ENCODE measurements around the gene CYP2W1.
"Not testable (repeated sequence)": the region's sequence is repeated elsewhere in the genome, so short reads cannot be mapped to it uniquely, and the experiment has no call there.

Gene CYP2W1

DNA sequence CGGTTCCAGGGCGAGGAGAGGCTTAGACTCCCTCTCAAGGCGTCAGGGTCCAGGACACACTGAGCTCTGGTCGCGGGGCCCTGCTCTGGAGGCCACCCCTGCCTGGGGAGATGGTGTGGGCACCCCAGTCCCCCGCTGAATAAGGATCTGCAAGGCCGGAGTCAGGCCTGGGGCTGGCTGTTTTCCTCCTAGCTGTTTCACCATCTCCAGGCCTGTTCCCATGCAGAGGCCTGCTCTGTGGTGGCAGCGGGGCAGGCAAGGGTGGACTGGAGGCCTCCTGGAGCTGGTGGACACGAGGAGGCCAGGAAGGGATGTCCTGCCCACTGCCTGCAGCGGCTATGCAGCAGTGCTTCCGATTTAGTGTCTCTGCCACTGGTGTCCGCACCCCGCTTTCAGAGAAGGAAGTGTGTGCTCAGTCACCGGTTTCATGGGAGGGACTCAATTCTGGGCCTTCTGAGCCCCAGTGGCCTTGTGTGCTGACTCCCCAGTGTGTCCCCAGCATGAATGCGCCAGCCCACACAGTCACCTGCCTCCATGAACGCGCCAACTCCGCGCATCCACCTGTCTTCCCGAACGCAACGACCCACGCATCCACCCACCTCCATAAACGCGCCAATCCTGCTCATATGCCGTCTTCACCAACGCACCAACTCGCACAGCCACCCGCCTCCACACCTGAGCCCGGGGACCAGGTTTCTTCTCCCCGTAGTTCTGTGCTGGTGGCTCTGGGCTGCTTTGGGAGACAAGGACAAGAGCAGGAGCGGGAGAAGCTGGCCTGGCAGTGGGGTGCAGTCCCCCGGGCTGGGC is 46.9 kb downstream of the CYP2W1 start:
- no peak for DNase-seq

DNA sequence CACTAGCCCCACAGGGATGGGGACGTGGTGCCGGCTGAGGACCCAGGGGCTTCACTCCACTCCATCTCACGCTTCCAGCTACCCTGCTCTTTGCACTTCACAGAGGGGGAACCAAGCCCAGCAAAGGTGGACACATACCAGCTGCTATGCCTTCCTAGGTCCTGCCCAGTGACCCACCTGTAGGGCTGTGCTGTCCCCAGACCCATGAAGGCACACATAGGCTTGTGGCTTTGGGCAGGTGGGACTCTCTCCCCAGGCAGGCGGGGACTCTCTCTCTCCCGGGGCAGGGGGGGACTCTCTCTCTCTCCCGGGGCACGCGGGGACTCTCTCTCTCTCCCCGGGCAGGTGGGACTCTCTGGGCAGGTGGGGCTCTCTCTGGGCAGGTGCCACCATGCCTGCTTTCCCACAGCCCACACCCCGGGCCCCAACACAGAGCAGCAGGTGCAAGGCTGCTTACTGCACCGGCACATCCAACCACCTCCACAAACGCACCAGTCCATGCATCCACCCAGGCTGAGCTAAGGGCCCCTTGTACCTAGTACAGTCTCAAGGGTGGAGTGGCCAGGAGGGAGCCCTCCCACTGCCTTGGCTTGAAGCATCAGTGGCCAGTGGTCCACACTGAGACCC is 47.6 kb downstream of the CYP2W1 start:
- DNase-seq, result no peak

DNA sequence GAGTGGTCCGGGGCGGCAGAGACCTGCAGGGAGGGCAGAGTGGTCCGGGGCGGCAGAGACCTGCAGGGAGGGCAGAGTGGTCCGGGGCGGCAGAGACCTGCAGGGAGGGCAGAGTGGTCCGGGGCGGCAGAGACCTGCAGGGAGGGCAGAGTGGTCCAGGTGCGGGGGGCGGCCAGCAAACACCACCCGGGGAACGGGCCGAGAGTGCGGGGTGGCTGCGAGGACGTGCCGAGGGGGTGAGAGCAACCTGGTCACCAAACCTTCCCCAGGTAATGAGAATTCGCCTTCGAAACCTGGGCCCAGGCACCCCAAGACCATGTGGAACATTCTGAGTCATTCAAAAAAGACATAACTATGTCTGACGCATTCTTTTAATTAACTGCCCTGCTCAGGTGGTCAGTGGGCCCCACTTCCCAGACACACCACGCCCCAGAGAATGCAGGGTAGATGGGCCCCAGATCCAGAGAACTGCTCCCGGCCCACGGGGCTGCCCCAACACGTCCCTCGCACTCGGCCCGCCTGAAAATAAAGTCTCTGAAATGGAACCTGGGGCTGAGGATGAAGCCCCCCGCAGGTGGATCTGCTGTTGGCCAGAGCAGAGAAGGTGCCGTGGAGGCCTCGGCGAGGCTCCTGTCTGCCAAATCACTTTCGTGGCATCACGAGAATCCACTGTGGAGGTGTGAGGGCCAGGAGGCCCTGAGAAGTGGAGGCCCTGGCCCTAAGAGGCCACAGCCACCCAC is 48.9 kb downstream of the CYP2W1 start:
- DNase-seq, result no peak

DNA sequence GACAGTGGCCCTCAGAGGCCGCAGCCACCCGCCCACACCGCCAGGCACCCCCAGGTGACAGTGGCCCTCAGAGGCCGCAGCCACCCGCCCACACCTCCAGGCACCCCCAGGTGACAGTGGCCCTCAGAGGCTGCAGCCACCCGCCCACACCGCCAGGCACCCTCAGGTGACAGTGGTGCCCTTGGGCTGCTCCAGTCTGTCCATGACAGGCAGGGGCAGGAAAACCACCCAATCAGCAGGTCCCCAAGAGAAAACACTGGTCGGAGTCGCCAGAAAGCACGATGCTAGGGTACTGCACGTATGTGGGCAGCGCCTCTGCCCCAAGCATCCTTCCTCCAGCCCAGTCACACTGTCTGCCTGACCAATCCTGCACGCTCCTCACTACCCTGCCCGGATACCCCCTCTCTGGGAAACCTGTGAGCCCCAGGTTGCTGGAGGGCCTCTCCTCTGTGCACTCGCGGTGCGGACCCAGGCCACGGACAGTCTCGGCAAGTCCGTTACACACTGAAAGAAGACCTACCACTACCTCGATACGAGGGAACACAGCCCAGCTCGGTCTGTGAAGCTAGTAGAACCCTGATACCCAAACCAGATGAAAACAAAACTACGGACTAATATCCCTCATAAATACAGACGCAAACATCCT is 49.7 kb downstream of the CYP2W1 start:
- no peak for DNase-seq

DNA sequence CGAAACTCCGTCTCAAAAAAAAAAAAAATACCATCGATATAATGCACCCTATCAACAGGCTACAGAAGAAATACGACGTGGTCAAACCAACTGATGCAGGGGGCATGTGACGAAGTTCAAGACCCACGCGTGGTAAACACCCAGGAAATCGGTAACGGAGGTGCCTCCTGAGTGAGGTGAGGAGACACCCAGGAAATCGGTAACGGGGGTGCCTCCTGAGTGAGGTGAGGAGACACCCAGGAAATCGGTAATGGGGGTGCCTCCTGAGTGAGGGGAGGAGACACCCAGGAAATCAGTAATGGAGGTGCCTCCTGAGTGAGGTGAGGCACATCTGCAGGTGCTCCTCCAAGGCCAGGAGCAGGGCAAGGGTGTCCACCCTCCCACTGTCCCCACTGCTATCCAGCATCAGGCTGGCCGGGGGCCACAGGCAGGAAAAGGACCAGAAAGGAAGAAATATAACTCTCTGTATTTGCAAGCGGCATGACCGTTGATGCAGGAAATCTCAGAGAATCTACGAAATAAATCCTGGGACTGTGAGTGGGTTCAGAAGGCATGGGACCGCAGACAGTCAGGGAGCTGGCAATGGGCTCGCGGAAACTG is 50.7 kb downstream of the CYP2W1 start:
- no peak for DNase-seq

DNA sequence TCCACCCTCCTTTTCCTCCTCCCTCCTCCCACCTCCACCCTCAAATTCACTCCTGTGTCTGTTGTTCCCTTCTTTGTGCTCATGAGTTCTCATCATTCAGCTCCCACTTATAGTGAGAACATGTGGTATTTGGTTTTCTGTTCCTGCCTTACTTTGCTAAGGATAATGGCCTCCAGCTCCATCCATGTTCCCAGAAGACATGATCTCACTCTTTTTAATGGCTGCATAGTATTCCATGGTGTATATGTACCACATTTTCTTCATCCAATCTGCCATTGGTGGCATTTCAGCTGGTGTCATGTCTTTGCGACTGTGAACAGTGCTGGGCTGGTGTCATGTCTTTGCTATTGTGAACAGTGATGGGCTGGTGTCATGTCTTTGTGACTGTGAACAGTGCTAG is 51.8 kb downstream of the CYP2W1 start:
- DNase-seq, result not testable (repeated sequence)

DNA sequence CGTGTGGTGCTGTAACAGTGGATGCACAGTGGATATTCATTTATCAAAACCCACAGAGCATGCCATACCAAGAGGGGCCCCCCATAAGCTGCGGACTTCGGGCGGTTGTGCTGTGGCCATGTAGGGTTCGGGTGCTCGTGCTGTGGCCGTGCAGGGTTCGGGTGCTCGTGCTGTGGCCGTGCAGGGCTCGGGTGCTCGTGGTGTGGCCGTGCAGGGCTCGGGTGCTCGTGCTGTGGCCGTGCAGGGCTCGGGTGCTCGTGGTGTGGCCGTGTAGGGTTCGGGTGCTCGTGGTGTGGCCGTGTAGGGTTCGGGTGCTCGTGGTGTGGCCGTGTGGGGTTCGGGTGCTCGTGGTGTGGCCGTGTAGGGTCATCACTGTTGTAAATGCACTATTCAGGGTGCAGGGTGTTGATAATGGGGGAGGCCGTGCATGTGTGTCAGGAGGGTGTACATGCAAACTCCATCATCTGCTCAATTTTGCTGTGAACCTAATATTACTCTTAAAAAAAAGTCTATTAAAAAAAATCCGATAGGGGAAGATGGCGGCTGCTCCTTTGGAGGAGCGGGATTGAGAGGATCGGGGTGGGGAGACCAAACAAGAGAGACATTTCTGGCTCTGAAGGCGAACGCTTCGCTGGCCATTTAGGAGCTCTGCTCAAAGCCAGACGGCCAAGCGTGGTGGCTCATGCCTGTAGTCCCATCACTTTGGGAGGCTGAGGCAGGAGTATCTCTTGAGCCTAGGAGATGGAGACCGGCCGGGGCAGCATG is 53.4 kb downstream of the CYP2W1 start:
- DNase-seq, result not testable (repeated sequence)

Data from islet precursor cell (in vitro differentiated cells).